Epithelial cell of proximal tubule (primary cell): ENCODE results near the gene FANCC. TPM values are rescaled to one million over a fixed set of nuclear protein-coding genes. Genes with fewer than 3 reads are reported as not detected.

Experiments
- DNase-seq: peaks from one replicate; pipeline ENCODE4 v3.0.0-alpha.2; 2011; ENCODE audit warnings: low read depth
- H3K4me3 ChIP-seq: 2 replicates; pipeline ENCODE4 v1.5.1; 2011; ENCODE audit warnings: low read depth, mild to moderate bottlenecking, low read length
- total RNA-seq: library from RNA; depleted of rRNA; stranded (reverse); fragments of >200 nt; gene quantifications from 2 replicates; pipeline ENCODE4 v1.2.3, GENCODE V29; 2015
- TF ChIP-seq, protein P1 (sequence below): conservative IDR thresholded peaks from 2 replicates; pipeline ENCODE4 v1.5.1; 2012; ENCODE audit warnings: low read depth, mild to moderate bottlenecking, low read length

Gene FANCC
- total RNA-seq, 1 donor from 2014 or later = 9.4 TPM

DNA sequence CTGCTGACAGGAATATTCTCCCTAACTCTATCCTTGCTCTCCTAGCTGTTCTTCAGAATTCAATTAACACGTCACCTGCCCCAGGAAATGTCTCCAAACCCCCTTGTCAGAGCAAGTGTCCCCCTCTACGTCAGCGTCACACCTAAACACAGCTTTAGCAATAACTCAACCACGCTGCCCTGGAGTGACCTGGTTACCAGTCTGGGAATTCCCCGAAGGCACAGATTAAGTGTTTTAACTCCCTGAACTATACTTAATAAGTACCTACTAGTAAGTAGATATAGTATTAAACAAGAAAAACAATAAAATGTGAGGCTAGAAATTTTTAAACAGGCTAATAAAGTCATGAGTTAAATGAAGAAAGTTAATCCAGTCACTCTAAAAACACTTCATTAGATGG, 78.4 kb downstream of the FANCC start:
- TF ChIP-seq, protein P1, sequence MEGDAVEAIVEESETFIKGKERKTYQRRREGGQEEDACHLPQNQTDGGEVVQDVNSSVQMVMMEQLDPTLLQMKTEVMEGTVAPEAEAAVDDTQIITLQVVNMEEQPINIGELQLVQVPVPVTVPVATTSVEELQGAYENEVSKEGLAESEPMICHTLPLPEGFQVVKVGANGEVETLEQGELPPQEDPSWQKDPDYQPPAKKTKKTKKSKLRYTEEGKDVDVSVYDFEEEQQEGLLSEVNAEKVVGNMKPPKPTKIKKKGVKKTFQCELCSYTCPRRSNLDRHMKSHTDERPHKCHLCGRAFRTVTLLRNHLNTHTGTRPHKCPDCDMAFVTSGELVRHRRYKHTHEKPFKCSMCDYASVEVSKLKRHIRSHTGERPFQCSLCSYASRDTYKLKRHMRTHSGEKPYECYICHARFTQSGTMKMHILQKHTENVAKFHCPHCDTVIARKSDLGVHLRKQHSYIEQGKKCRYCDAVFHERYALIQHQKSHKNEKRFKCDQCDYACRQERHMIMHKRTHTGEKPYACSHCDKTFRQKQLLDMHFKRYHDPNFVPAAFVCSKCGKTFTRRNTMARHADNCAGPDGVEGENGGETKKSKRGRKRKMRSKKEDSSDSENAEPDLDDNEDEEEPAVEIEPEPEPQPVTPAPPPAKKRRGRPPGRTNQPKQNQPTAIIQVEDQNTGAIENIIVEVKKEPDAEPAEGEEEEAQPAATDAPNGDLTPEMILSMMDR = no peak
- no peak overlapping the region for H3K4me3 ChIP-seq
- no peak for DNase-seq

DNA sequence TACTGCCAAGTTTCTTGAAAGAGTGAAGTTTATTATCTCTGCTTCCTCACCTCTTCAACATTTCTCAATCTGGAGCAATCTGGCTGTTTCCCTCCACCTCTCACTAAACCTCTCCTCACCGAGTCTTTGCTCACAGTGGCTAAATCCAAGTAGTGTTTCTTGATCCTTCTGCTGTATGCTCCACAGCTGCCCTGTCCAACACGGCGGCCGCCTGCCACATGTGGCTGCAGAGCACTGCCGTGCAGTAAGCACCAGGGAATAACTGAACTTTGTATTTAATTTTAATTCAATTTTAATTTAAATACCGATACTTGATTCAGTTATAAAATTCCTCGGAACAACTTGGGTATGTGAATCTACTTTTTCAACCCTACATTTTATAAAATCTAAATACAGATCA, 80.2 kb downstream of the FANCC start:
- H3K4me3 ChIP-seq = no peak overlapping the region
- no peak for DNase-seq
- TF ChIP-seq, protein P1 = no peak

DNA sequence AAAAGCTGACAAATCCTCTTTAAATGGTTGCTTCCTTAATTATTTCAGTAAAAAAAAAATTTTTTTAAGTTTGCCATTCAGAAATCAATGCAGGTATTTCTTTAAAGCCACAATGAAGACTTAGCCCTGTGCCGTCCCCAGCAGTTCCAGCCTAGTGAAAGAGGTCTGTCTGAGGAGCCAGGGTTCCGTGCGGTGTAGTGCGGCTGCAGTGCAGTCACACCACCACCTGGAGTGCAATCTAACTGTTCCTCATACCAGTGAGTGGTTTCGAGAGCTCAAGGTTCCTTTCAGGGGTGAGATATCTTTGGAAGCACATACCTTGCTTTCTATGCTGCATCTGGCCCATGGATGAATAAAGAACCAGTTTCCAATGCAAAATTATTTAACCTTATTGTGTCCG, 87.5 kb downstream of the FANCC start:
- TF ChIP-seq, protein P1 = peak; percentile 11
- no peak for DNase-seq
- no peak overlapping the region for H3K4me3 ChIP-seq

DNA sequence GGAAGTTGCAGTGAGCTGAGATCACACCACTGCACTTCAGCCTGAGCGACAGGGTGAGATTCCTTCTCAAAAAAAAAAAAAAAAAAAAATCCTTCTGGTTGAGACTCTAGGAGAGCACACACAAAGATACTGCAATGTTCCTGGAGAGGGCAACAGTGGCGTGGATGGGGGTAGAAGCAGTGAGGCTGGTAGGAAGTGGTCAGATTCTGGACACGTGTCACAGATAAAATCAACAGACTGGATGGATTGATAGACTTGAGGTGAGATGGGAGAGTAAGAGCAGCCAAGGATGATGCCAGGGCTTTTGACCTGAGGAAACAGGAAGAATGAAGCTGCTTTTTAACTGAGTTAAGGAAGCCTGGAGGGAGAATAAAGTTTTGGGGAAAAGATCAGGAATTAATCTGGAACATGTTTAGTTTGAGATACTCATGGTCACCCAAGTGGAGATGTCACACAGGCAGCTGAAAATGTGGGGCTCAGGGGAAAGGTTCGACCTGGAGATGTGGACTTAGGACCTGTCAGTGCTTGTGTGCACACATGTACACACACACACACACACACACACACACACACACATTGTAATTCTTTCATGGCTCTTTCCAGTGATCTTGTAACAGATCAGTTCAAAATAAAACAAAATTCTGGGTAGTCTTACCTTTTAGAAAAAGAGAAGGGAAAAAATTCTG, 88.1 kb downstream of the FANCC start:
- DNase-seq = no peak
- H3K4me3 ChIP-seq = no peak overlapping the region
- TF ChIP-seq, protein P1 = no peak

DNA sequence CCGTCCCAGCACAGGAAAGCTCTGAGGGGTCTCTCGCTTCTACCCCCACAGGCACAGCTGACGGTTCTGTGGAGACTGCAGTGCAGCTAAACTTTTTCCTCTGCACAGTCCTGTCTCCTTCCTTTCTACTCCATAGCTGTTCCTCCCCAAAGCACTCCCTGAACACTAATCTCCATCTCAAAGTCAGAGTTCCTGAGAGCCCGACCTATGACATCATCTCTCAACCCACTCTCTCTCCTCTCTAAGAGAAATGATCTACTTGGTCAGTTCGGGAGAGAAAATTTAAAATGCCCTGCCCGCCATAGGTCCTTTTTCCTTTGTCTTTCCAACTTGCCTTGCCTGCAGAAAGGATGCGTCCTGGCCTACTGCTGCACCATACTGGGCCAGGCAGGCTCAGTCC, 90.6 kb downstream of the FANCC start:
- no peak for DNase-seq
- TF ChIP-seq, protein P1 = no peak
- H3K4me3 ChIP-seq = no peak overlapping the region

DNA sequence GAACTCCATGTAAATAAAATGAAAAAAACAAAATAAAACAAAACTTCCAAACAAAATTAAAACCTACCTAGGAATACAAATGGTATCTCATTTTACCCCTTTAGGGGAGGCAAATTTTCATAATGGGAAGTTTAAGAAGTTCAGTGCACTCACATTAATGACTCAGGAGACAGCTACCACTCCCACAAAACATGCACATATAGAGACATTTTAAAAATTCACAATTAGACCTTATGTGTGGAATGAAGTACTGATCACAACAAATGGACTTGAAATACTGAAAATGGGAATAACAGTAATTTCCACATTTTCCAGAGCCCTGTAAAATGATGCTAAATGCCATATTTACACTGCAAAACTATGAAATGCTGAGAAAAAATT, 91.8 kb downstream of the FANCC start:
- DNase-seq = no peak
- no peak overlapping the region for H3K4me3 ChIP-seq
- TF ChIP-seq, protein P1 = no peak

DNA sequence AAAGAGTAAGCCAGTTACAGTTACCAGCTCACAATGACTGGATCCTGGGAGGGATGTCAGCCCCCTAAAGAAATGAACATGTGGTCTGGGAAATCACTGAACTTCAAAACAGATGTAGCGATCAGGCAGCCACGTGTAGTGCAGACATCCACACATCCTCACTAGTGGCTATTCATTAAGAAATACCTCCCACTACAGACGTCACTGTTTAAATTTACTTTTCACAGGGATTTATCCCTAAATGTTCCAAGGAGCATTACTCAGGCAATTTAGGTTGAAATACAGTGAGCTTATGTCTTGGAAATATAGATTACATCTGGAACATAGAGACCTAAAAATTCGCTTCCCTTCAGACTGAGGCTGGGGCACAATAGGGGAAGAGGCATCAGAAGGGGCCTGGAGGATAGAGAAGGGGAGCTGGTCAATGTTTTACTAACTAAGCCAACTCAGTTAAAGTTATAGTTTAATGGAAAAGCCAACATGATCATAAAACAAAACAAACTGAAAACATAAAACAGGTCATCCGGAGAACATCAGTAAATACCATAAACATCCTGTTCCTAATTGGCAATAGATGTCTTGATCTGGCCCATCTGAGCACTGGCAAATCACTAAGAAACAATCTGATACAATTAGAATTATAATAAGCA, 92.3 kb downstream of the FANCC start:
- H3K4me3 ChIP-seq = no peak overlapping the region
- TF ChIP-seq, protein P1 = no peak
- no peak for DNase-seq
